DMS79 (cell line): Measurements from ENCODE around the gene CSNK1G1.

ENCODE experiments used
- DNase-seq: peaks from one replicate; lab custom pipeline; 2025; lab: John Stamatoyannopoulos, UW

CSNK1G1 gene

GRCh38 chr15:64153480-64154367, 202.2 kb downstream of the CSNK1G1 start:
- DNase-seq = peak; percentile 36

- no peak for DNase-seq
These were observed 203.2 kb downstream of the CSNK1G1 start for GRCh38 chr15:64152507-64153387.

GRCh38 chr15:64151727-64152506, 204.1 kb downstream of the CSNK1G1 start, which contains the start of gene SNX22:
Gene SNX22, plus strand, starts transcription at chr15:64151731. Its CDS starts 45 bp downstream, at chr15:64151776.
- peak; percentile 1 for DNase-seq

GRCh38 chr15:64149893-64150578, 205.9 kb downstream of the CSNK1G1 start:
- DNase-seq = no peak

GRCh38 chr15:64149424-64149823, 206.5 kb downstream of the CSNK1G1 start:
- DNase-seq = no peak

GRCh38 chr15:64148581-64148980, 207.4 kb downstream of the CSNK1G1 start:
- no peak for DNase-seq

GRCh38 chr15:64148168-64148567, 207.8 kb downstream of the CSNK1G1 start:
- DNase-seq = no peak

GRCh38 chr15:64146885-64147681, 208.9 kb downstream of the CSNK1G1 start:
- no peak for DNase-seq

GRCh38 chr15:64146520-64146884, 209.5 kb downstream of the CSNK1G1 start:
- no peak for DNase-seq

- DNase-seq = no peak
These were observed 209.9 kb downstream of the CSNK1G1 start for GRCh38 chr15:64146041-64146440.

GRCh38 chr15:64144565-64145281, 211.2 kb downstream of the CSNK1G1 start:
- no peak for DNase-seq

GRCh38 chr15:64144192-64144564, 211.8 kb downstream of the CSNK1G1 start:
- no peak for DNase-seq

- DNase-seq = no peak
These were observed 212.7 kb downstream of the CSNK1G1 start for GRCh38 chr15:64143276-64143675.

GRCh38 chr15:64141798-64142512, 214.0 kb downstream of the CSNK1G1 start:
- DNase-seq = no peak

GRCh38 chr15:64138331-64138941, 217.5 kb downstream of the CSNK1G1 start:
- DNase-seq = no peak

GRCh38 chr15:64137226-64137833, 218.6 kb downstream of the CSNK1G1 start:
- no peak for DNase-seq

GRCh38 chr15:64136347-64136746, 219.6 kb downstream of the CSNK1G1 start:
- no peak for DNase-seq

GRCh38 chr15:64134345-64134829, 221.6 kb downstream of the CSNK1G1 start:
- DNase-seq = peak; percentile 80
